Sciatic nerve (tissue), 2 donors: ENCODE measurements around the gene LDB2. TPM values are rescaled to one million over a fixed set of nuclear protein-coding genes. Genes with fewer than 3 reads are reported as not detected.
A peak's percentile ranks its signal among the peaks of the same experiment; 100 is the strongest.

Source experiments
- ATAC-seq: fragments of 200-7000 bp; cut with Tn5 transposase; one replicate; pipeline ENCODE4 v1.9.1; 2020; ENCODE audit warnings: mild to moderate bottlenecking, moderate library complexity
- DNase-seq: peaks from one replicate; pipeline ENCODE4 v3.0.0-alpha.2; 2020; ENCODE audit warnings: low spot score
- intact Hi-C: fragments of 100-400 bp; cut with DNase I; formaldehyde crosslinking; loops from one replicate; pipeline ENCODE4 v1.14.2; 2022
- total RNA-seq: library from RNA; stranded (reverse); fragmentation: NEBNext Ultra II Directional; extraction: Animal tissue kit (Norgen Biotek cat#: 25700); gene quantifications from one replicate; pipeline ENCODE4 v1.2.1, GENCODE V29; 2021
- donor health status: DM: no; HTN: no; CAD: no.
- donor health status: DM: no; HTN: no; CAD: no.

Gene LDB2
- total RNA-seq, 1 donor from 2014 or later: 104 TPM

DNA sequence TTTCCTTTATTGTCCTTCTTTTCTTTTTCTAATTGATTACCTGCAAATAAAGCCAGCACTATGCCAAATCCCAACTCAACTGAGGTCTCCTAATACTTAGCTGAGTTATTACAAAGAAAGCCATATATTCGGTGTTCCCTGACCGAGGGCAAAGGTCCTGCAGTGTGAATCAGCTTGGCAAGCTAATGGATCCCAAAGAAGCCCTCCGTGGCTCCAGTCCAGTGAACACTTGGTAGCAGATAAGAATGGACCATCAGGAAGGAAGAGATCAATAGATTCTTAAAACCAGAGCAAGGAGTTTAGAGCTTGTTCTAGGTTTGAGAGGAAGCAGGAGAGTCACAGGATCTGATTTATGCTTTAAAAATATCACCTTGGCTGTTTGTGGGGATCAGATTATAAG is 8.5 kb downstream of the LDB2 start:
- intact Hi-C loops: no loop called here
- DNase-seq: no peak
- no peak for ATAC-seq

DNA sequence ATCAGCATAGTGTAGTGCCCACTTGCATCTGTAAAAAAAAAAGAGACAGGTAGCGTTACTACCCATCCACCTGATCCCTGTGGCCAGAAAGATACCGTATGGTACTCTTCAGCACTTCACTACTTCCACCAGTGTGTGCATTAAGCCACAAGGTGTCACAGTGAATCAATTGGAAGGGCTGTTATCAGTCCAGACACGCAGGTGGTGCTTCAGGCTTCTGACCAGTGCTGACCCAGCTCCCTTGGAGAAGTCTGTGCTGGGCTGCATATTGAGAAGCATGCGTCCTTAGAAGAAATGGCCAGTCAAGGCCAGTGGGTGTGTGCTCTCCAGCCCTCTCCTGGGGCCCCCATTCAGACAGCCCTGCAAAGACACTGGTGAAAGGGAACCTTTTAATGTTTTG is 10.6 kb downstream of the LDB2 start:
- no peak for ATAC-seq
- intact Hi-C loops: no loop called here
- DNase-seq: no peak

GRCh38 chr4:16884673-16885460 is 13.6 kb downstream of the LDB2 start:
- intact Hi-C loops: no loop called here
- DNase-seq (no peak), ATAC-seq (no peak)

- DNase-seq (no peak), ATAC-seq (peak; percentile 68)
- intact Hi-C loops: no loop called here
These were observed 14.6 kb downstream of the LDB2 start for GRCh38 chr4:16883806-16884205.

DNA sequence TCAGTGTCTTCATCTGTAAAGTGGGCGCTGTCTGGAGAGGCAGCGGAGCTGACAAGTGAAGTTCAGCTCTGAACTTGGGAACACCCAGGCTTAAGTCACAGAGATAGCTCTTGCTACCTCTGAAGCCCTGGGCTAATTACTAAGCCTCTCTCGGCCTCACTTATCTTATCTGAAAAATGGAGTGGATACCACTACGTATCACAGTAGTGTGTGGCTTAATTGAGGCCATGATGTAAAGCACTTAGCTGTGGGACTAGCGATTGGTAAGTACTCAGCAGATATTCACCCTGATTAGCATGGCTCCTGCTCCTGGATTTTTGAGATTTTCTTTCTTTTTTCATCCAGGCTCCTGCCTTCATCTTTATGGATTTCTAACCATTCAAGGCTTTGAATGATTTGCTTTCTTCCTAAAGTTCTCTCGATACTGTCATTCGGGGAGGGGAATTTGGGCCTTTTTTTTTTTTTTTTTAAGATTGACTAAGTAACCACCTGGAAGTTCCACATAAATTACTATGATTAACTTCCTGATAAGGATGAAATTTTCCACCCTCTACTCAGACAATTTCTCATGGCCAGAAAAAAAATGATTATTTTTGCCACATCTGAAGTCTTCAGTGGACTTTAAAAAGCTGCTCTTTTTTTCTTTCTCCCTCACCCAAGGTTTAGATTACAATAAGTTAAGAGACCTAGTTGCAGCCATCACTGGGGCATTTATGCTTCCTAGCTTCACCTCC is 17.1 kb downstream of the LDB2 start:
- intact Hi-C loops: no loop called here
- DNase-seq: no peak
- ATAC-seq: no peak

- ATAC-seq (no peak), DNase-seq (no peak)
- intact Hi-C loops: no loop called here
These were observed 23.0 kb downstream of the LDB2 start for GRCh38 chr4:16875487-16875886.

GRCh38 chr4:16869594-16870245 is 28.7 kb downstream of the LDB2 start:
- ATAC-seq: peak; percentile 94
- intact Hi-C loops: no loop called here
- peak; percentile 64 for DNase-seq

DNA sequence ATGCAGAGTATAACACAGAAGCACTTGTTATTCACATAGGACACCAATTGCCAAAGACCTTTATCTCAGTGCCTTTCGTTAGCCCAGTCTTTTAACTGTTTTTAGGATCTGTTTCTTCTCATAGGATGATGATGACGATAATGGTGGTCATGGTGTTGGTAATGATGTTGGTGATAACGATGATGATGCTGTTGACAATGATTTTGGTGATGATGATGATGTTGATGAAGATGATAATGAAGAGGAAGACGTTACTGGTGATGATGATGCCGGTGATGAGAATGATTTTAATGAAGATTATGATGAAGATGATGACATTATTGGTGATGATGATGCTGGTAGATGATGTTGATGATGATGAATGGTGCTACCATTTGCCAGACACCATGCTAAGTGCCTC is 29.8 kb downstream of the LDB2 start:
- intact Hi-C loops: no loop called here
- ATAC-seq: no peak
- DNase-seq: no peak

GRCh38 chr4:16867827-16868226 is 30.6 kb downstream of the LDB2 start:
- intact Hi-C loops: no loop called here
- DNase-seq: no peak
- ATAC-seq: no peak

GRCh38 chr4:16866974-16867373 is 31.5 kb downstream of the LDB2 start:
- ATAC-seq (no peak), DNase-seq (no peak)
- intact Hi-C loops: no loop called here

GRCh38 chr4:16865897-16866283 is 32.6 kb downstream of the LDB2 start:
- no peak for DNase-seq
- no peak for ATAC-seq
- intact Hi-C loops: no loop called here

- intact Hi-C loops: no loop called here
- ATAC-seq (no peak), DNase-seq (no peak)
These were observed 33.1 kb downstream of the LDB2 start for GRCh38 chr4:16865209-16865896.

DNA sequence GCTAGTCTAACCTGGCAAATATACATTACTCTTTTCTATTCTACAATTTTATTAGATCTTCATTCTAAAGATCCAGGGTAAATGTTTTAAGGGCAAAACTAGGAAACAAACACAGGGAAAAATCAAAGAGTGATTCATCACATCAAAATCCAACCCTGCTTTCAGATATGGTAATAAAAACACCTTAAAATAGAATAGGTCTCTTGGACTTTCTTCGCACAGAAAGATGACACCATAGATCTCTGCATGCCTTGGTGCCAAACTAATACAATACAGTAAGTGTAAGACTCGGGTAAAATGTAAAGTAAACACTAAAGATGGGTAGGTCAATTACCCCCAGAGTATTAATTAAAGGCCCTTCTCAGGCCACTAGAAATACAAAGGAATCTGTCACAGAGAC is 34.2 kb downstream of the LDB2 start:
- no peak for ATAC-seq
- intact Hi-C loops: no loop called here
- no peak for DNase-seq

DNA sequence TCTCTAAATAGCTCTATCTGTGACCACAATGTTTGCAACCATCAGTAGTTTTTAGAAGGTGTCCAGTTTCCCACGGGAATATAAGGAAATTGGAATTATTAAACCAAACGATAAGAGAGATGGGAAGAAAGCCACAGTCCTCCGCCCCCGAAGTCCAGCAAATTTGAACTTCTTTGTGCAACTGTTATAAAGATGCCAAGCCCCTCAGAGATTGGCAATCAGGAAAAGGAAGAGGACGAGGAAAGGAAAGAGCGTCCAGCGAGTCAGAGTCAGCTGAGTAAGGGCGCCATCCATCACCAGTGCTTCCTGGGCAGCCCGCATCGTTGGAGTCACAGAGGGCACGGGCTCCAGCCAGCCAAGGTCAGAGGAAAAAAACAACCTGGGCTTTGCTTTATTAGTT is 35.7 kb downstream of the LDB2 start:
- intact Hi-C loops: no loop called here
- DNase-seq (no peak), ATAC-seq (no peak)

DNA sequence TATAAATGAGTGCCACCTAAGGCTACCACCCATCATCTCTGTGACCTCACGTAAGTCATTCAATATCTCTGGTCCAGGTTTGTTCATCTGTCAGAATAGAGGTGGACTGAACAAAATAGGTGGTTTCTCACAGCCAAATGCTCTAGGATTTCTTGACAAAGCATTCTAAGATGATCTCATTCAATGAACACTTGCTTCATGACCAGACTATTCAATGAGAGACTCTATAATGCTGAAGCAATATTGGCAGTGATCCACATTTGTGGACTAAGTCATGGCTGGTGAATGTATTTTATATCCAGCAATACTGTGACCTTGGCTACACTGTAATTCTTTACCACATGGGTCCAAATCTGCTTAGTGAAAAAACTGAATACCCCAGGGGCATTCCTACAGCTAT is 37.9 kb downstream of the LDB2 start:
- ATAC-seq: no peak
- intact Hi-C loops: no loop called here
- DNase-seq: no peak

DNA sequence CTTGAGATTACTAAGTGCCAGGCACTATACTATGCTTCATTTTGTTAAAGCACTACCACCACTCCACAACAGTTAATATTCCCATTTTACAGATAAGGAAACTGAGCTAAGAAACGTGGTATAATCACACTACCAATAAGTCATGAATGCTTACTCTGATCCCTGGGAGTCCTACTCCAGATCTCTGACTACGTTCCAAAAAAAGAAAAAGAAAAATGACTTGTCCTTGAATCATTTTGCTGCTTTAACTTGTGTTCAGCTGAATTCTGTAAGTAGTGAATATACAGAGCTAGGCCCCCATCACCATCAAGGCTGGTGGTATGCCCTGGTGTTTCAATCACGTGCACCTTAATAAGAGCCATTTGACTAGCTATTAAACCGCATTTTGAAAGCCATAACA is 39.4 kb downstream of the LDB2 start:
- DNase-seq: no peak
- intact Hi-C loops: no loop called here
- no peak for ATAC-seq

GRCh38 chr4:16858275-16858752 is 40.1 kb downstream of the LDB2 start:
- DNase-seq (no peak), ATAC-seq (peak; percentile 41)
- intact Hi-C loops: no loop called here

- ATAC-seq: no peak
- intact Hi-C loops: no loop called here
- DNase-seq: no peak
These were observed 41.0 kb downstream of the LDB2 start for GRCh38 chr4:16857425-16857824.

DNA sequence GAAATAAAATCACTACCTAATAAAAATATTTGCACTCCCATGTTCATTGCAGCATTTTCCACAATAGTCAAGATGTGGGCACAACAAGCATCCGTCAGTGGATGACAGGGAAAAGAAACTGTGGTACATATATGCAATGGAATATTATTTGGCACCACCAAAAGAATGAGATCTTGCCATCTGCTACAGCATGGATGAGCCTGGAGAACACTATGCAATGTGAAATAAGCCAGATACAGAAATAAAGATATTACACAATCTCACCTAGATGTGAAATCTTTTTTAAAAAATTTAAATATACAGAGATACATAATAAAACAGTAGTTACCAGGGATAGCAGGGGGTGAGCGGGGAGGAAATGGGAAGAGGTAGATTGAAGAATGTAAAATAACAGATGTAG is 44.8 kb downstream of the LDB2 start:
- intact Hi-C loops: no loop called here
- no peak for ATAC-seq
- DNase-seq: no peak

DNA sequence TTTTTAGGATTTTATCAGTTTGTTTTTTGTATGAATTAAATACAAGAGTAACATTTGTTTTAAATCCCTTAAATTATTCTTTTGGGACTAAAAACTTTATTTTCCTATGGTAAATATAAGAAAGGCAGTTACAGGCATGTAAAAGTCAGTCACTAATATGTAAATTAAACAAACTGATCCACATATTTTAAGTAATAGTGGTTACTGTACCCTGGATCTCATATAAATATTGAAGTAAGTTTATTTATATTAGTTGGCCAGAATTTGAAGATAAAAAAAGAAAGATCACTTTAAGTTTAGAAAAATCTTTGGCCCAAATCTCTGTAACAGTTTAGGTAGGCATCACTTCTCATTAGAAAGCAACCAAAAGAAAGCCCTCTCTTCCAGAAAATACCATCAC is 45.8 kb downstream of the LDB2 start:
- no peak for DNase-seq
- intact Hi-C loops: no loop called here

More for the DNA sequence above, 45.8 kb downstream of the LDB2 start:
- ATAC-seq: no peak
